Osteoblast (primary cell): ENCODE results near the gene RNGTT. TPM values are rescaled to one million over a fixed set of nuclear protein-coding genes. Genes with fewer than 3 reads are reported as not detected.
"Not testable (repeated sequence)": the region's sequence is repeated elsewhere in the genome, so short reads cannot be mapped to it uniquely, and the experiment has no call there.

Experiments used
- DNase-seq: peaks from one replicate; pipeline ENCODE4 v3.0.0; 2011; ENCODE audit warnings: low spot score, mixed read lengths; ENCODE audit not compliant: insufficient read length; ENCODE audit errors: missing footprints
- H2AFZ ChIP-seq: 2 replicates; pipeline ENCODE4 v1.6.0; 2011; ENCODE audit warnings: mild to moderate bottlenecking, low read length
- H3K27ac ChIP-seq: 2 replicates; pipeline ENCODE4 v1.5.1; 2011; ENCODE audit warnings: mild to moderate bottlenecking, low read depth, low read length, moderate library complexity
- H3K27me3 ChIP-seq: 2 replicates; pipeline ENCODE4 v1.6.0; 2012; ENCODE audit warnings: mild to moderate bottlenecking, control low read depth, inconsistent platforms, low read length, moderate library complexity; ENCODE audit not compliant: insufficient read depth
- H3K36me3 ChIP-seq: 2 replicates; pipeline ENCODE4 v1.5.1; 2011; ENCODE audit warnings: mild to moderate bottlenecking, low read length, control low read depth, moderate library complexity; ENCODE audit not compliant: insufficient read depth
- H3K4me1 ChIP-seq: 2 replicates; pipeline ENCODE4 v1.5.1; 2011; ENCODE audit warnings: mild to moderate bottlenecking, low read length, control low read depth, moderate library complexity; ENCODE audit not compliant: insufficient read depth
- H3K4me2 ChIP-seq: 2 replicates; pipeline ENCODE4 v1.6.0; 2011; ENCODE audit warnings: mild to moderate bottlenecking, low read length; ENCODE audit not compliant: insufficient read depth
- H3K4me3 ChIP-seq: fragments of 200-600 bp; sonication (generic); 3 replicates; pipeline ENCODE4 v1.5.1; 2012; ENCODE audit warnings: mild to moderate bottlenecking, low read length, inconsistent platforms; ENCODE audit not compliant: insufficient read depth
- H3K79me2 ChIP-seq: 2 replicates; pipeline ENCODE4 v1.6.0; 2012; ENCODE audit warnings: mild to moderate bottlenecking, low read length, control low read depth, inconsistent platforms; ENCODE audit not compliant: insufficient read depth
- H3K9me3 ChIP-seq: 2 replicates; pipeline ENCODE4 v1.5.1; 2011; ENCODE audit warnings: low read depth, low read length, control low read depth
- H4K20me1 ChIP-seq: 2 replicates; pipeline ENCODE4 v1.6.0; 2012; ENCODE audit warnings: mild to moderate bottlenecking, low read length, control low read depth; ENCODE audit not compliant: insufficient read depth
- CTCF ChIP-seq: IDR thresholded peaks from 2 replicates; pipeline ENCODE4 v1.5.1; 2011; ENCODE audit warnings: mild to moderate bottlenecking, low read depth, low read length, moderate library complexity; ENCODE audit errors: extremely low read depth
- total RNA-seq: library from RNA; depleted of rRNA; stranded (reverse); fragments of >200 nt; gene quantifications from 2 replicates; pipeline ENCODE4 v1.2.3, GENCODE V29; 2012

RNGTT gene
- total RNA-seq, 1 donor = 19.2 TPM

- Histone ChIP-seq H3K36me3 (no peaks in the 10 kb centered on the region), H3K4me1 (no peaks in the 10 kb centered on the region), H3K9me3 (no peaks in the 10 kb centered on the region), H3K4me3 (no peak overlapping the region), H3K27me3 (no peaks in the 10 kb centered on the region), H4K20me1 (no peaks in the 10 kb centered on the region), H3K27ac (no peak overlapping the region), H2AFZ (no peak overlapping the region), H3K4me2 (no peak overlapping the region), H3K79me2 (no peaks in the 10 kb centered on the region)
- TF ChIP-seq CTCF = no peak
- no peak for DNase-seq
Measured at GRCh38 chr6:88775866-88776571, 187.4 kb downstream of the RNGTT start.

- H3K4me1 ChIP-seq, DNase-seq, H3K4me3 ChIP-seq, H3K9me3 ChIP-seq, H3K27ac ChIP-seq, H4K20me1 ChIP-seq, H3K27me3 ChIP-seq, H2AFZ ChIP-seq, H3K36me3 ChIP-seq, H3K4me2 ChIP-seq, H3K79me2 ChIP-seq: not testable (repeated sequence)
Measured at GRCh38 chr6:88768114-88768513, 195.3 kb downstream of the RNGTT start.

GRCh38 chr6:88764081-88764480, 199.3 kb downstream of the RNGTT start:
- Histone ChIP-seq H3K4me2 (no peak overlapping the region), H3K4me1 (peaks cover 5% of the 10 kb centered on the region), H3K79me2 (no peaks in the 10 kb centered on the region), H2AFZ (no peak overlapping the region), H3K4me3 (no peak overlapping the region), H3K36me3 (no peaks in the 10 kb centered on the region), H4K20me1 (no peaks in the 10 kb centered on the region), H3K9me3 (no peaks in the 10 kb centered on the region), H3K27me3 (no peaks in the 10 kb centered on the region), H3K27ac (no peak overlapping the region)
- no peak for TF ChIP-seq CTCF
- no peak for DNase-seq

GRCh38 chr6:88763160-88763559, 200.3 kb downstream of the RNGTT start:
- no peaks in the 10 kb centered on the region for H4K20me1 ChIP-seq
- no peaks in the 10 kb centered on the region for H3K79me2 ChIP-seq
- H2AFZ ChIP-seq = no peak overlapping the region
- no peak overlapping the region for H3K4me2 ChIP-seq
- no peaks in the 10 kb centered on the region for H3K36me3 ChIP-seq
- no peaks in the 10 kb centered on the region for H3K9me3 ChIP-seq
- no peak for TF ChIP-seq CTCF
- no peak overlapping the region for H3K4me3 ChIP-seq
- no peaks in the 10 kb centered on the region for H3K27me3 ChIP-seq
- H3K27ac ChIP-seq = no peak overlapping the region
- DNase-seq = no peak
- H3K4me1 ChIP-seq = peaks cover 5% of the 10 kb centered on the region
